ENCODE measurements around the gene LRRTM4.
"Not testable (repeated sequence)": the region's sequence is repeated elsewhere in the genome, so short reads cannot be mapped to it uniquely, and the experiment has no call there.

LRRTM4 gene

GRCh38 chr2:77045456-77045855 is 476.7 kb downstream of the LRRTM4 start:
- DNase-seq, result not testable (repeated sequence)

GRCh38 chr2:77034445-77034844 is 487.7 kb downstream of the LRRTM4 start:
- DNase-seq, result no peak

GRCh38 chr2:77029237-77029636 is 492.9 kb downstream of the LRRTM4 start:
- not testable (repeated sequence) for DNase-seq

GRCh38 chr2:77028032-77028600 is 494.1 kb downstream of the LRRTM4 start:
- DNase-seq, result no peak

- no peak for DNase-seq
These were observed 496.5 kb downstream of the LRRTM4 start for GRCh38 chr2:77025714-77026113.

GRCh38 chr2:77021161-77021560 is 501.0 kb downstream of the LRRTM4 start:
- no peak for DNase-seq

- no peak for DNase-seq
These were observed 504.0 kb downstream of the LRRTM4 start for GRCh38 chr2:77018219-77018618.

- no peak for DNase-seq
These were observed 504.8 kb downstream of the LRRTM4 start for GRCh38 chr2:77017355-77017745.

- no peak for DNase-seq
These were observed 505.5 kb downstream of the LRRTM4 start for GRCh38 chr2:77016443-77017354.

GRCh38 chr2:77013953-77014352 is 508.2 kb downstream of the LRRTM4 start:
- DNase-seq, result no peak

GRCh38 chr2:77013457-77013856 is 508.7 kb downstream of the LRRTM4 start:
- DNase-seq, result no peak

- no peak for DNase-seq
These were observed 512.9 kb downstream of the LRRTM4 start for GRCh38 chr2:77009307-77009706.

GRCh38 chr2:77008853-77009252 is 513.3 kb downstream of the LRRTM4 start:
- DNase-seq, result no peak

GRCh38 chr2:77007686-77008085 is 514.5 kb downstream of the LRRTM4 start:
- no peak for DNase-seq

- DNase-seq, result no peak
These were observed 516.7 kb downstream of the LRRTM4 start for GRCh38 chr2:77005522-77005921.

- no peak for DNase-seq
These were observed 520.3 kb downstream of the LRRTM4 start for GRCh38 chr2:77001895-77002294.

- no peak for DNase-seq
These were observed 523.5 kb downstream of the LRRTM4 start for GRCh38 chr2:76998704-76999103.

- DNase-seq, result no peak
These were observed 524.0 kb downstream of the LRRTM4 start for GRCh38 chr2:76998152-76998551.

GRCh38 chr2:76997296-76997695 is 524.9 kb downstream of the LRRTM4 start:
- DNase-seq, result no peak

GRCh38 chr2:76985387-76986136 is 536.6 kb downstream of the LRRTM4 start:
- DNase-seq, result no peak

- DNase-seq, result no peak
These were observed 537.8 kb downstream of the LRRTM4 start for GRCh38 chr2:76984359-76984758.

- DNase-seq, result no peak
These were observed 541.9 kb downstream of the LRRTM4 start for GRCh38 chr2:76980067-76980787.
